Activated naive CD4-positive, alpha-beta T cell treated with Interleukin-2 at 50 U/mL for 16 hours (primary cell): ENCODE data around the gene VEGFC.

Experiments used
- DNase-seq: peaks from one replicate; pipeline ENCODE4 v3.0.0-alpha.2; 2020

Gene VEGFC

DNA sequence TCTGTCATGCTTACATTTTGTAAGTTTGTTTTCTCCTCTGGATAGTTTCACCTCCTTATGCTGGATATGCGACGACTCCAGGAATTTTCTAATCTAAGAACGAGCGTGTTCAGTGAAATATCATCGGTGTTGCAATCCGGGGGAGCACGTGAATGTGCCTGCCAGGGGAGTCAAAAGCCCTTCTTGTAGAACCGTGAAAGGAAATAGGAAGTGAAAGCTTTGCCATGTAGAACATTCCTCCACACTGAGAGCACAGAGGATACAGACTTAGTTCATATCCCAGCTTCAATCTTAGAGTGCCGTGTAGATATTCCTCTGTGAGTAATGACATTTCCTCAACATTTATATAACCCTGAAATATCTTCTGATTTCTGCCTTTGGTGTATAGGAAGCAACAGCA, 121.2 kb downstream of the VEGFC start:
- DNase-seq = no peak

DNA sequence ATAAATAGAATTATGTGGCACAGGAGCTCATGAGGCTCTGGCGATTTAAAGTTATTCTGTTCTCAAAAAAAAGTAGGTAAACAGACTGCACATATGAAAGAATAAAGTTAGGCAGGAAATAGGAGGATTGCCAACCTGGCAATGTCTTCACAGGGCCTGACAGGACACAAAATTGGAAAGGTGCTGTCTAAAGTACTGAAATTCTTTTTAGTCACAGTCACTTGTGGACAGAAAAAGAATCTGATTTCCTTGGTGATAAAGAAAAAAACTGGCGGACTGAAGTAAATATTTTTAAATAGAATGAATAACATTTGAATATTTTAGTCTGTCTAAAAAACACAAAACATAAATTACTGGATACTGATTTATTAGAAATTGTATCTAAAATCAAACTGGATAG, 124.4 kb downstream of the VEGFC start:
- DNase-seq = no peak

DNA sequence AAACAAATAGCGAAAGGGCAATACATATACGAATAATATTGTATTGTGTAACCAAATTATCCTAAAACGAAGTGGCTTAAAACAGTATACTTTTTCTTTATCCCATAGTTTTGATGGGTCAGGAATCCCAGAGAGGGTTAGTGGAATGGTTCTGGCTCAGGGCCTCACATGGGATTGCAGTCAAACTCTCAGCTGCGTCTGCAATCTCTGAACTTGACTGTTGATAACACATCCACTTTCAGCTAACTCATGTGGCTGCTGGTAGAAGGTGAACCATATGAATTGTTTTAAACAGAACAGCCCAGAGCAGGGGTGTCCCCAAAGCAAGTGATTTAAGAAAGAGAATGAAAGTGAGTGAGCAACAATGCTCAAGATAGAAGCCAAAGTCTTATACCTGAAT, 127.8 kb downstream of the VEGFC start:
- no peak for DNase-seq

DNA sequence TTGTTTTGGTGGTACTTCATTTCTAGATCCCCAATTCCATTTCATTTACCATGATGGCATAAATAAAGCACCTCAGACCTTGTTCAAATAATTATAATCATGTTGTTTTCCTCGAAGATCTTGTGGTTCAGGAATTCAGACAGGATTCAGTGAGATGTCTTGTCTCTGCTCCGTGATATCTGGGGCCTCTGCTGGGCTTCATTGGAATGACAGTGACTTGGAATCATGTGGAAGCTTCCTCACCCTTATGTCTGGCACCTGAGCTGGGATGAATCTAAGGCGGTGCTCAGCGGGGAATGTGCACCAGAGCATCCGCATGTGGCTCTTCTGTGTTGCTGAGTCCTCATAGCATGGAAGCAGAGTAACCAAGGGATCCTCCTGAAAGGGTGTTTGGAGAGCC, 132.2 kb downstream of the VEGFC start:
- DNase-seq = no peak

DNA sequence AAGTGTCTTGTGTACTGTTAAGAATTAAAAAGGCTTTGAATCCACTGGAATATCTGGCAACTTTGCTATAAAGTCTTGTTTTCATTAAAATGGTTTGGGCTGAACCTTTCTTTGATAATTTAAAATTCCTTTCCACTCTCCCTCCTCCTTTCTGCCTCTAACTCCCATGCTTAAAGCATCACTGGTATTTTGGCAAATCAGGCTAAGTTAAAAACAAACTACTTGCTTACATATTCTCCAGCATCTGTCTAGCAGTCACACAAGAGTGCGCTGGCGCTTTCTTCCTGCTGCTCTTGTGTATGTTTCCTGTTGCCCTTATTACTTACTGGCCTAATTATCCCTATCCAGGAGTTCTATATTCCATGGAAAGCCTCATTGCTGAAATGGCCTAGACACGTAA, 136.6 kb downstream of the VEGFC start:
- DNase-seq = no peak

DNA sequence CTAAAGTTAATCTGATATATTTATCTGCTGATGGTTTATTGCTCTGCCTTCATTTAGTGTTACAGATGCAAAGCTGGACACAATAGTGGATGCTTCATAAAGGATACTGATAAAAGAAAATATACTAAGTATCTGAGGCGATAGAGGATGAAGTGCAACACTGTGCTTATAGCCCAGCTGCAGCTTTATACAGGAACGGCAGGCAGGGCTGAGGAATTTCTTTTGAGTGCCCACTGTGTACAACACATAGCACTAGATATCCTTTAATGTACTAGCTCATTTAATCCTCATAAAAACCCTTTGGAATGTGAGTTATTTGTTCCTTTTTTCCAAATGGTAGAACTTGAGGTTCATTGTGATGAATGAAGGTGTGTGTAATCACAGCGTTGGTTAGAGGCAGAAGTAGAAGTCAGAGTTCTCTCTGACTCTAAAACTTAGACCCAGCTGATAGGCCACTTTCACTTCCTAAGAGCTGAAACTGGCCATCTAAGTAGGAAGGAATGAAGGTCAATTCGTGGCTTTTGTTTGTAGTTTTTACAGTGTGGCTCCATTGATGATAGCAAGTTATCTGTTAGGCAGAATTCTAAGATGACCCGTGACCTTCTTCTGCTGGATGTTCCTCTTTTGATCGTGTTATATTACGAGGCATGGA, 138.0 kb downstream of the VEGFC start:
- DNase-seq = no peak

DNA sequence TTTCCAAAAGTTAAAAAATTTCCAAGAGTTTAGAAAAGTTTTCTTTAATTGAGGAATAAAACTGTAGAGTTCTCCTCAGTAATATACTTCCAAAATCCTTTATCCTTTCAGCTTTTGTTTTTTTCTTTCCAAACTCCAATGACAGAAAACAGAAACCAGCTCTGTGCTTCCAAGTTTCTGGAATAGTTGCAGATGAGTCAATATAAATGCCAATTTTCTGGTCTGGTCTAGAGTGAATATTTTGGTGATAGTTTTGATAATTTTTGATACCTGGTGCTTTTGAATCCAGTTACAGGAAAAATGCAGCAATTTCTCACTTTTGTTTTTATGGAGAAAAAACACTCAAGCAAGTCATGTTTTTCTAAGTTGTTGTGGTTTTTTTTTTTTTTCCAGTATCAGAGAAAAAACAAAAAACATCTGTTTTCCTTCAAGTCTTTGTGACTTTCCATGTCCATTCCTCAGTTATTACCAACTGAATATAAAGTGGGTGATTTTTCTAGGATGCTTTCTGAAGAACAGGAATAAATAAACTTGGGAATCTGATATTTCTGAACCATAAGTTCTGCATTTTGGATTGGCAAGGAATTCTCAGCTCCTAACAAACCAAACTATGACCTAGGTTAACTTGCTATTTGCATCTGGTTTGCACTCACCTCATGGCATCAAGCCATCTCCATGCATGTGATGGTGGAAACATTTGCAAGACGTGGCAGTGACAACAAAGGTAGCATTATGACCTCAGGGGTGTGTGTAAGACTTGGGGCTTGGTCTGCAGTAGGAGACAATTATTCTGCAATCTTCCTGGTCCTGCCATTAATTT, 139.1 kb downstream of the VEGFC start:
- DNase-seq = no peak

DNA sequence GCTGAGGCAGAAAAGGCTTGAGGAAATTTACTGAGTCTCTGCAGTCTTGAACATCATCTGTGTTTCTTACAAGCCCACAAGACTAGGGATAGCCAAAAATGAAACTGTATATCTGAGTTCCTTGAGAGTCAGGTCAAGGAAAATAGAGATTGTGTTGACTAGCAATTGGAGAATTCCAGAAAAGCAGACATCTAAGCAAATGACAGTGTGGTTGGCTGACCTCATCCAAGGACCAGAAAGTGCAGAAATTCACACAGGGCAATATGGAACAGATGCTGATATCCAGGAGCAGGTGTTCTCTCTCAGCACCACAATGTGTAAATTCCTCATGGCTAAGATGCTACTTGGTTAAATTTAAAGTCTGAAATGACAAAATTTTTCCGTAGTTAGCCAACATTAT, 146.4 kb downstream of the VEGFC start:
- no peak for DNase-seq

DNA sequence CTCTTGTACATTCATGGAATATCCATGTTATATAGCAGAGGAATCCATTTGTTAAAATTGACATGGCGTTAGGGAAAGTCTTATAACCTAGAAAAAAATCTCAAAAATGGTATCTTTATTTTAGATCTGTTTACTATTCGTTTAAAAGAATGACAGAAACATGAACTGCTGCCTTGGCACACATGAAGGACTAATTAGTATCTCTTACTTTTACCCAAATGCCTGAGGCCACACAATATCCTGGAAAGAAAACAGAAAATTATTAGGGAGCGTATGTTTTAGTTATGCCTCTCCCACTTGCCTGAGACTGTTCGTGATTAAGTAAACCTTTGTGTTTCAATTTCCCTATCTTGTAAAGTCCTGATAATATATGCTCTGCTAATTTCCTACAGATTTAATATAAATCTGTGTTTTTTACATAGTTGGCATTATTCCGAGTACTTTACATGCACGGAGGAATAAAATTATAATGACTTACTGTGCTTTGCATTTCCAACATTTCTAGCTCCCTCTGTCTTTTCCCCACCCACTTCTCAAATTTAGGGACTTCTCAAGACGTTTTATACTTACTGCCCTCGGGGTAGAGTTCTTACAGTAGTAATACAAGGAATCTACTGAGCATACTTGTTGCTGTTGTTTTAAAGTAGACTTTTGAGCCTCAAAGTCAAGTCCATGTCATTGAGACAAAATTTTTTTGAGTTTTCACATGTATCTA, 147.3 kb downstream of the VEGFC start:
- no peak for DNase-seq

DNA sequence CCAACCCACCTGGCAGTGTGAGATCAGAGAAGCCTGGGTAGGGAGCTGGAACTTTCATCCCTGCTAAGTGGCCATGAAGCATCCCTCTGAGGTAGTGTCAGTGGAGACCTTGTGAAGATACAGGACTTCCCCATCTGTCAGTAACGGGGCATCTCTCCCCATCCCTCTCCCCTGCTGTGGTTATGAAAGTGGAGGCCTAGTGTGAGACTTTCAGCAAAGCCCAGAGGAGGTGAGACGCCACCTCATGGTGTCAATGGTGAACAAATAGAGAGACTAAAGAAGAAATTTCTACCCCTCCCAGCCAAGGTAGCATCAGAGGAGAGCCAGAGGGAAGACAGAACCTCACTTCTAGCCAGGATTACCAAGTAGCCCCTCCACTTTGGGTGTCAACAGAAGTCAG, 150.2 kb downstream of the VEGFC start:
- no peak for DNase-seq

DNA sequence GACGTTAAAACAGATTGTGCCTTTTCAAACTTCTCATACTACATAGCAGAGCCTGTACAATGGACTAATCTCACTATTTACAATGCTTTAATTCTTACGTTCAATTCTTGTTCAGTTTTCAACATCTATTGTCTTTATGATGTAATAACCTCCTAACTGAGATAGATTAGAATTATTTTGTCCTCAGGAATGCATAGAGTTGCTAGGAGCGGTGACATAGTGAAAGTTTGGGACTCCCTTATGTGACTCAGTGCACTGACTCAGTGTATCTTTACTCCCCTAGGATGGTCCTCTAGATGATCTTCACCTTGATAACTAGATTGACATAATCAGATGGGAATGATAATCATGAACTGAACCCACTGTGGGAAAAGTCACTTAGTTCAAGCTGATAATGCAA, 151.5 kb downstream of the VEGFC start:
- no peak for DNase-seq

DNA sequence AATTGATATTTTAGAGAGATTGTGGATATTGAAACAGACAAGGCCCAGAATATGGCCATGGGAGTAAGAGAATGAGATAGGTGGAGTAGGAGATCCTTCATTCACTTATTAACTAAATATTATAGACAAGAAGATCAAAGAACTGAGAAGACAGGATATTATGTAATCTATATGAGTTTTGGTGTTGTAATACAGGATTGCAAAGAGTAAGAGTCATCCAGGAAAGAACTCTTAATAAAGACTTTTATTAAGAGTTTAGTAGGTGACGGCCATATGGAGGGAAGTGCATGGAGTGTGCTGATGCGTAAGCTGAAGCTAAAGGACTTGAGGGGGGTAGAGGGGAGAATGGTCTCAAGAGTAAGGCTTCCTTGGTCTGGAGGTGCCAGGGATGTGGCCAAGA, 153.7 kb downstream of the VEGFC start:
- DNase-seq = no peak

DNA sequence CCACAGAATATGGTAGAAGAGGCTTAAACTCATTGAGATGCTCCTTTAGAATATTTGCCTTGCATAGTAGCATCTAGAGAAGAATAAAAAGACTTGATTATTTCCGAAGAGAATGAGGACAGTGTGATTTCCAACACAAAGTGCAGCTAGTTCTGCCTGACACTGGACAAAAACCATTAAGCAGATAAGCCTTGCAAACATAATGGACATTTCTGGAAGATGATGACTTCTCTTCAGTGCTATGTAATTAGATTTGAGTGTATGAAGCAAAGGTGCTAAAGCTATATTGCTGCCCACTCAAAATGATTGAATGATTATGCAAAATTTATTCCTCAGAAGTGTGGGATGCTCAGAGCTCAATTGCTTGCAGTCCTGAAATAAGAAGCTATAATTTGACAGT, 156.4 kb downstream of the VEGFC start:
- DNase-seq = no peak

DNA sequence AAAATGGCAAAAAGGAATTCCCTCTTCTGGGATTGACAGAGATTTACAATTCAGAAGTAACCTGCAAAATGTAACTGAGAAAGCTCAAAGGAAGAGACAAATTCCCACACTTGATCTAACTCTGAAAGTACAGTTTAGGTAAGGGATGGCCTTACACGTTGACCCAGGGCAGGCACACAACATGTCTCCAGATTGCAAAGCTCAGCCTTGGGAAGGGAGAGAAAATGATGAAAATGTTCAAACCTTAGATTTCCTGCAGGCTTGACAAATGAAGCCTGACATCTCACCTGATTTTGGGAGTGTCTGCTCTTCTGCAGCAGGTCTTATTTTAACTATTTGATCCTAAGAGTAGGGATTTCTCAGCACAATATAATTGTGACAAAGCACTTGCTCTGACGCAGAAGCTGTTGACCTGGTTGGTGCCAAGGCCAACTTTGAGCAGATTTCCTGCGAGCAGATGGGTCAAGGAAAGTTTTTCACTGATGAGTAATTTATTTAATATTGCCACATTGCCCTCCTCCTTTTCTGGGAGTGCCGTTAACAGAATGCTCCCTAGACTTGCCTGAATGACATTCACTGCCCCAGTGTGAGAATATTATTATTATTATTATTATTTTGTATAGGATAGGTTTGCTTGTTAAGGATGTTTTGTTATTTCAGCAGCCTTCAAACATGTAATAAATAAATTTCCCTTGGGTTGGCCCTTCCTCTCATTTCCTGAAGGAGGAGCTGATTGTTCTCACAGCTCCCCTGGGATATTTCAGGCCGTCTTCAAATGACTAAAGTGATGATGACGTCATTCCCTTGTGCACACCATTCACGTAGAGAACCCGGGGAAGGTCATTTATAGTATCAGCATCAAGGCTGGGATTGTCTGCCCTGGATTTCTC, 157.1 kb downstream of the VEGFC start:
- no peak for DNase-seq
